Coronary artery (tissue), 2 donors: ENCODE data around the gene F11.
"Not testable (repeated sequence)": the region's sequence is repeated elsewhere in the genome, so short reads cannot be mapped to it uniquely, and the experiment has no call there.

ENCODE experiments used
- DNase-seq: peaks from one replicate; pipeline ENCODE4 v3.0.0-alpha.2; 2017; ENCODE audit warnings: low spot score
- H3K27ac ChIP-seq, 2 donors: fragments of 200-600 bp; sonication (generic); one replicate each; pipeline ENCODE4 v1.5.1; 2016 to 2019
- H3K4me3 ChIP-seq: fragments of 200-600 bp; sonication (generic); 2 replicates; pipeline ENCODE4 v1.5.1; 2016; ENCODE audit warnings: mild to moderate bottlenecking, moderate library complexity
- TF ChIP-seq, protein P1 (sequence below): fragments of 200-600 bp; sonication (generic); IDR thresholded peaks from one replicate; pipeline ENCODE4 v1.5.1; 2019; ENCODE audit warnings: antibody characterized with exemption

F11 gene

DNA sequence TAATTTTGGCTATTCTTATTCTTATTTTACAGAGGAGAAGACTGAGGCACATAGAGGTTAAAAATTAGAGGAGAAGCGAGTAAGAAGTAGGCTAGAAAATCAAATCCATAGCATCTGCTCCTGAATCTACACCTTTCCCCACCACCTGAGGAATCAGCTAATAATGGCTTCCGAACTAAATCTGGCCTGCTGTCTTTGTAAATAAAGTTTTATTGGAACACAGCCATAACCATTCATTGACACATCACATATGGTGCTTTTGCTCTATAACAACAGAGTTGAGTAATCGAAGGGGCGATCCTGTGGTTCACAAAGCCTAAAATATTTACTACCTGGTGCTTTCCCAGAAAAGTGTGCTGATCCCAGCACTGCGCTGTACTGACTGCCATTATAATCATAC is 38.2 kb downstream of the F11 start:
- no peak overlapping the region for H3K27ac ChIP-seq
- DNase-seq: no peak
- no peak overlapping the region for H3K4me3 ChIP-seq
- TF ChIP-seq, protein P1, sequence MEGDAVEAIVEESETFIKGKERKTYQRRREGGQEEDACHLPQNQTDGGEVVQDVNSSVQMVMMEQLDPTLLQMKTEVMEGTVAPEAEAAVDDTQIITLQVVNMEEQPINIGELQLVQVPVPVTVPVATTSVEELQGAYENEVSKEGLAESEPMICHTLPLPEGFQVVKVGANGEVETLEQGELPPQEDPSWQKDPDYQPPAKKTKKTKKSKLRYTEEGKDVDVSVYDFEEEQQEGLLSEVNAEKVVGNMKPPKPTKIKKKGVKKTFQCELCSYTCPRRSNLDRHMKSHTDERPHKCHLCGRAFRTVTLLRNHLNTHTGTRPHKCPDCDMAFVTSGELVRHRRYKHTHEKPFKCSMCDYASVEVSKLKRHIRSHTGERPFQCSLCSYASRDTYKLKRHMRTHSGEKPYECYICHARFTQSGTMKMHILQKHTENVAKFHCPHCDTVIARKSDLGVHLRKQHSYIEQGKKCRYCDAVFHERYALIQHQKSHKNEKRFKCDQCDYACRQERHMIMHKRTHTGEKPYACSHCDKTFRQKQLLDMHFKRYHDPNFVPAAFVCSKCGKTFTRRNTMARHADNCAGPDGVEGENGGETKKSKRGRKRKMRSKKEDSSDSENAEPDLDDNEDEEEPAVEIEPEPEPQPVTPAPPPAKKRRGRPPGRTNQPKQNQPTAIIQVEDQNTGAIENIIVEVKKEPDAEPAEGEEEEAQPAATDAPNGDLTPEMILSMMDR: no peak

DNA sequence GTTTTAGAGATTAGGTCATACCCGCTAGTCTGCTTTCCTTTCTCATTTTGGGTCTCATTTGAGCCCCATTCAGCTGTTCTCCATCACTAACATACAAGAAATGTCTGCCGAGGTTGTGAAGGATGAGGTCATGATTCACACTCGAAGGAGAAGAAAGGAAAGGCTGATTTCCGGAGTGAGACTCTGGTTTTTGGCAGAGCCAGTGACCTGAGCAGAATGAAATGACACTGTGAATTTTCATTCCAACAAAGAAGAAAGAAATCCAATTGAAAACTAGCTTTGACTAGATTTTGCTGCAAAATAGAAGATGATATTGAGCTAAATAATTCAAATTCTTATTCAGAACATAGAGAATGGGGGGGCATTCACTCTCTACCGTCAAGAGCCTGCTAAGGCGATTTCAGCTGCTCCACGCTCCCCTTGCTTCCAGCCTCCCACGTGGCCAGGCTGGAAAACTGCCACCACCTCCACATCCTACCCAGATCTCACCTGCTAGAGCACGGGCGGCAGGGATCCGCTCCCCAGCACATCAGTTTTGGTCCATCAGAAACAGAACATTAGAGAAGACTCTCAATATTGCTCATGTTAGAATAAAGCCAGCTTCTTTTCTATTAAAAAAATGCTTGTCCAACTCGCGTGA is 39.0 kb downstream of the F11 start:
- TF ChIP-seq, protein P1: no peak
- H3K4me3 ChIP-seq: no peak overlapping the region
- no peak overlapping the region for H3K27ac ChIP-seq
- no peak for DNase-seq

DNA sequence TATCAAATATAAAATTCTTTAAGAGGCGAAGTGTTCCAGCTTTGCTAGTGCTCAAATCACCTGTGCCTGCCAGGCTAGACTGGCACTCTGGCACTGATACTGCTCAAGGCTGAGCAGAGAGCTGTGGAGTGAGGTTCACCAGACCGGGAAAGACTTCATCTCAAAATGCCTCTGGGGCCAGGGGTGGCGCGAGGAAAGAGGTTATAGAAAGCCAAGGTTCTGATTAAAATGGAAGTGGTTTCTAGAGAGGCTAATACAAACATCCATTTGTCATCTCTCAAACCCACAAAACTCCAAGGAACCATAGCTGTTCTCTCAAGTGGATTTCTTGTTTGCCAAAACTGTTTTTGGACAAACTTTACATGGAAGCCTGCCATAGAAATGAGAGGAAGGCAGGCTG is 41.5 kb downstream of the F11 start:
- TF ChIP-seq, protein P1: no peak
- no peak for DNase-seq
- no peak overlapping the region for H3K27ac ChIP-seq
- no peak overlapping the region for H3K4me3 ChIP-seq

DNA sequence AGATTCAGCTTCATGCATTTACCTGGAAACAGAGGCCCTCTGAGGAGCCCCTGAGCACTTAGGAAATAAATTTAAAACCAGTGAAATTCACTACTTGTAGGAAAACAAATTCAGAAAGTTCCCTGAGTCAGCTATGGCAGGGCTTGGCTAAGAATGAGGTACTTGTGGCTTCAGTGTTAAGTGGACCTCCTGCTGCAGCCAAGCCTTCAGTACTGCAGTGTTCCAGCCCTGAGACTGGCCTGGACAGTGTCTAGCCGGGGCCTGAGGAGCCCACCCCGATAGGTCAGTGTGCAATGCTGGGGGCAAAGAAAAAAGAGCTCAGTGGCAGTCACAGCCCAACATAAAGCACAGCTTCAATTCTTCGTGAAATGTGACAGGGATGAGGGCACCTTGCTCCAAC is 41.9 kb downstream of the F11 start:
- no peak overlapping the region for H3K4me3 ChIP-seq
- no peak for DNase-seq
- TF ChIP-seq, protein P1: no peak
- H3K27ac ChIP-seq: no peak overlapping the region

DNA sequence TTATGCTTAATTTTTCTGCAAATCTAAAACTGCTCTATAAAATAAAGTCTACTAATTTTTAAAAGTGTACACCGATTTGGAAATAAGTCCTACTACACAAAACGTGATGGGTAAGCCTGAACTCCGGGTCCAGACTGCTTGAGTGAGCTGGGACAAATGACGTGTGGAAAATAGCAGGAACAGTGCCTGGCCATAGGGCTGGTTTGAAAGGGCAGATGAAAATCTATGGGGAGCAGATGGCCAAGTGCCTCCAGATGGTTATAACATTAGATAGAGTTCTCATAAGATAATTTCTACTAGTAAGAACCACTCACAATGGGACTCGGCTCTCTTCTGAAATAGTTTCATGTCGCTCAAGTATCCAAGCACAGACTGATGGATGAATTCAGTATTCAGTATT is 52.5 kb downstream of the F11 start:
- TF ChIP-seq, protein P1: no peak
- Histone ChIP-seq H3K27ac (no peak overlapping the region), H3K4me3 (no peak overlapping the region)
- no peak for DNase-seq

DNA sequence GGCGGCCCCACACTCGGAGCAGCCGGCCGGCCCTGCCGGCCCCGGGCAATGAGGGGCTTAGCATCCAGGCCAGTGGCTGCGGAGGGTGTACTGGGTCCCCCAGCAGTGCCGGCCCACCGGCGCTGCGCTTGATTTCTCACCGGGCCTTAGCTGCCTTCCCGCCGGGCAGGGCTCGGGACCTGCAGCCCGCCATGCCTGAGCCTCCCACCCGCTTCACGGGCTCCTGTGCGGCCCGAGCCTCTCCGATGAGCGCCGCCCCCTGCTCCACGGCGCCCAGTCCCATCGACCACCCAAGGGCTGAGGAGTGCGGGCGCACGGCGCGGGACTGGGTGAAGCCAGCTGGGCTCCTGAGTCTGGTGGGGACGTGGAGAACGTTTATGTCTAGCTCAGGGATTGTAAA is 58.7 kb downstream of the F11 start:
- H3K4me3 ChIP-seq, H3K27ac ChIP-seq, DNase-seq: not testable (repeated sequence)

DNA sequence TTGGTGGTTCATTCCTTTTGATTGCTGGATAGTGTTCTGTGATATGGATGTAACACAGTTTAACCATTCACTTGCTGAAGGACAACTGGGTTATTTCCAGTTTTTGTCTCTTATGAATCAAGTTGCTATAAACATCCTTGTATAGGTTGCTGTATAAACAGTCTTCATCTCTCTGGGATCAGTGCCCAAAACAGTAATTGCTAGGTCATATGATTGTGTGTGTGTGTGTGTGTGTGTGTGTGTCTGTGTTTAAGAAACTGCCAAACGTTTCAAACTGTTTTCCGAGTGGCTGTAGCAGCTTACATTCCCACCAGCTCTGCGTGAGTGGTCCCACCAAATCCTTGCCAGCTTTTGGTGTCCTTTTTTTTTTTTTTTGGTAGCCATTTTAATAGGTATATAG is 60.4 kb downstream of the F11 start:
- TF ChIP-seq, protein P1: no peak
- DNase-seq: no peak
- no peak overlapping the region for H3K4me3 ChIP-seq
- H3K27ac ChIP-seq: no peak overlapping the region

DNA sequence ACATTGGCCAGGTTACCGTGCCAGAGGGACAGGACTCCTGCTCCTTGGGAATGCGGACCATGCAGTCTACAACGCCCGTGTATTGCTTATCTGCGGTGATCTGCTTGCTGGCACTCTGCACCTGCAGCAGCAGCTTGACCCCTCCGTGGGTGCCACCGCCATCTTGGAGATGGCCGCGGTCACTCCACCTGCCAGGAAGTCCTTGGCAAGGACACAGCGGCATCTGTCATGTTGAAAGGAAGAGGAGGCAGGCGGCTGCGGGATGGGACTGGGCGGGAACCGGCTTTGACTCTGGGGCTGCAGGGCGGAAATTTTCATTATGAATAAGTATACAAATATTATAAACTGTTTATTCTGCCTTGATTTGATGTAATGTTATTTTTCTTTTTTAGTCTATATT is 63.4 kb downstream of the F11 start:
- no peak overlapping the region for H3K27ac ChIP-seq
- no peak overlapping the region for H3K4me3 ChIP-seq
- no peak for DNase-seq
- TF ChIP-seq, protein P1: no peak
